SW480 (cell line): Measurements from ENCODE around the gene VPS37D.

Experiments
- DNase-seq: peaks from one replicate; pipeline ENCODE4 v3.0.0-alpha.2; 2016; ENCODE audit warnings: low spot score

The VPS37D gene

DNA sequence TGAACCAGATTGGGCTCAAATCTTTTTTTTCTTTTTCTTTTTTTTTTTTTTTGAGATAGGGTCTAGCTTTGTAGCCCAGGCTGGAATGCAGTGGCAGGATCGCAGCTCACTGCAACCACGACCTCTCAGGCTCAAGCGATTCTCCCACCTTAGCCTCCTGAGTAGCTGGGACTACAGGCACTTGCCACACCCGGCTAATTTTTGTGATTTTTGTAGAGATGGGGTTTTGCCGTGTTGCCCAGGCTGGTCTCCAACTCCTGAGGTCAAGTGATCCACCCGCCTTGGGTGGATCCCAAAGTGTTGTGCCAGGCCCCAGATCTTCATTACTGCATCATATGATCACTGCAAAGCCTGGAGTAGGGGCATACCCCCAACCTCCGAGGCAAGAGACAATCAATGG lies 12.9 kb downstream of the VPS37D start:
- DNase-seq = no peak

DNA sequence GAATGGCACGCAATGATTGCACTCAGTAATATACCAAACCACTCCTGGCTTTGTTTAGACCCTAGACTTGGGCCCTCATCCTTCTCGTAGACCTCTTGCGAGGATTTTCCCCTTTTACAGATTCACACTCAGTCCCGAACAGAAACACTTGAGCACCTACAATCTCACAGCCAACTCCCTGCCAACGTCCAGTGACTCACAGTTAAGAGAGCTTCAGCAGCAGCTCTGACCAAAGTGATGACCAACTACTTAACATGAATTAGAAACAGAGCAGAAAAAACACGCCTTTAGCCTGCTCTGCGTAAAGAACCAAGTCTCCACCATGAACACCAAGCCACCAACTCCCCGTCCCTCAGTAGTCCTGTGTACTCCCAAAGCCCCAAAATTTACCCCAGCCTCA lies 13.4 kb downstream of the VPS37D start:
- DNase-seq = no peak

GRCh38 chr7:73682745-73683055 lies 15.1 kb downstream of the VPS37D start:
- DNase-seq = no peak

- DNase-seq = peak; percentile 99
These were observed 15.6 kb downstream of the VPS37D start, which contains the start of the genes BUD23 and DNAJC30 for GRCh38 chr7:73683056-73683787. Gene BUD23, plus strand, starts transcription at chr7:73683597. Its CDS starts 29 bp downstream, at chr7:73683626. Gene DNAJC30, minus strand, starts transcription at chr7:73683453. Its CDS starts 30 bp downstream, at chr7:73683423.

DNA sequence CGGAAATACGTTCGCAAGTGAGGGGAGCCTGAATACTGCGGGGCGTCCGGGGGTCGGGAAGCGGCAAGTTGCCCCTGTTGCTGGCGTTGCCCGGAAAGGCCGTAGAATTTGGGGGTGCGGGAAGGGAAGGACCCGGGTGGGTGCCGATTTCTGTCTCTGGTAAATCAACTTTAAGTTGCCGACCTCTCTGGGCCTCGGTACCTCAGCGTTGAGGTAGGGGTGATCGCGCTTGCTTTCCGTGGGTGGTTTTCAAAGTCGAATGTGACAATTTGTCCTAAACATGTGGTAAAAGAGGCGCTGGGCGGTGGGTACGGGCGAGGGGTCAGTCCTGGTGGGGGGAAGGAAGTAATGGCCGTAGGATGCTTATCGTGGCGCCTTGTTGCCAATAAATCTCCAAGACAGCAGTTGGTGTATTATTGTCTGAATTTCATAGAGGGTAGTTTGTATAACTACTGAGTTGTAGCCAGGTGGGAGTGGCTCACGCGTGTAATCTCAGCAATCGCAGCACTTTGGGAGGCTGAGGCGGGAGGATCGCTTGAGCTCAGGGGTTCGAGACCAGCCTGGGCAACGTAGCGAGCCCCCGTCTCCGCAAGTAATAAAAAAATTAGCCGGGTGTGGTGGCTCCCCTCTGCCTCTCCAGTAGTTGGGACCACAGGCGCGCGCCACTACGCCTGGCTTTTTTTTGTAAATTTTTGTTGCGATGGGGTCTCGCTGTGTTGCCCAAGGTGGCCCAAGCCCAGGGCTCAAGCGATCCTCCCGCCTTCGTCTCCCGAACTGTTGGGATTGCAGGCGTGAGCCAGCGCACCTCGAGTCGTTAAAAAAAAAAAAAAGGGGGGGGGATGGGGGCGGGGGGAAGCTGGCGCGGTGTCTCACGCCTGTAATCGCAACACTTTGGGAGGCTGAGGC lies 16.4 kb downstream of the VPS37D start:
- no peak for DNase-seq

DNA sequence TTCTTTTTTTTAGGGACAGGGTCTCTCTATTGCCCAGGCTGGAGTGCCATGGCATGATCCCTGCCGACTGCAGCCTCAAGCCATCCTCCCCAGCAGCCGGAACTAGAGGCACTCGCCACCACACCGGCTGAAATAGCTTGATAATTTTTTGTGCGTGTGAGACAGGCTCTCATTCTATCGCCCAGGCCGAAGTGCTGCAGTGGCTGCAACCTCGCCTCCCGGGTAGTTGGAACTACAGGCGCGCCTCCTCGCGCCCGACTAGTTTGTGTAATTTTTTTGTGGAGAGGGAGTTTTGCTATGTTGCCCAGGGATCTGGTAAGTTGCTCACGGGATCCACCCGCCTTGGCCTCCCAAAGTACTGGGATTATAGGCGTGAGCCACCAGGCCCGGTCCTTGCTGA lies 17.7 kb downstream of the VPS37D start:
- DNase-seq = no peak

- DNase-seq = no peak
These were observed 20.7 kb downstream of the VPS37D start for GRCh38 chr7:73688288-73688687.

DNA sequence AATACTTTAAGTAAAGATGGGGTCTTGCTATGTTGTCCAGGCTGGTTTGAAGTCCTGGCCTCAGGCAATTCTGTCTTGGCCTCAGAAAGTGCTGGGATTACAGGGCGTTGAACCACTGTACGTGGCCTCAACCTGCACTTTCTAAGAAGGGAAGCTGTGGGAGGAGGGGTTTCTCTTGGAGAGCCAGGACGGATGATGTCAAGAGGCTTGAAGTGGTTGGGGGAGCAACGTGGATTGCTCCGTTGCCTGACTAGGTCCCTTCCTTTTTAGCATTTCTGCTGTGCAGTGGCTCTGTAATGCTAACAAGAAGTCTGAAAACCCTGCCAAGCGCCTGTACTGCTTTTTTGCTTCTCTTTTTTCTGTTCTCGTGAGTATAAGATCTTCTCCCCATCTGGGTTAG lies 23.0 kb downstream of the VPS37D start:
- no peak for DNase-seq

GRCh38 chr7:73696372-73696771 lies 28.7 kb downstream of the VPS37D start:
- no peak for DNase-seq

DNA sequence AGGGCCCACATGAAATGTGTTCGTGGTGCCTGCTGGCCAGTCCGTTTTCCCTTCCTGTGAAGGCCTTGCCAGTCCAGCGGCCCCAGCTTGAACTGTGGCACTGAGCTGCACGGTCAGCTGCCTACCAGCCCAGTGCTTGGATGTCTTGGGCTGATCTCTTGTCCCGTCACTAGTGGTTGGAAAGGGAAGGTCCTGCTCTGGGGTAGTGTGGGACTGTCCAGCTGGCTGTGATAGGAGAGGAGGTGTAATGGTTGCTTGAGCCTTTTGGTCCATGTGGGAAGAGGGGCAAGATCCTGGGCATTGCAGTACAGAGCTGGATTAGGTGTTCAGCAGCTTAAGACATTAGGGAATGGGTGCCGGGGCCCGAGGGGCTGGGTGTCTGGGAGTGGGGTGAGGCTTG lies 30.8 kb downstream of the VPS37D start:
- DNase-seq = no peak

- DNase-seq = no peak
These were observed 31.9 kb downstream of the VPS37D start for GRCh38 chr7:73699370-73700068.

DNA sequence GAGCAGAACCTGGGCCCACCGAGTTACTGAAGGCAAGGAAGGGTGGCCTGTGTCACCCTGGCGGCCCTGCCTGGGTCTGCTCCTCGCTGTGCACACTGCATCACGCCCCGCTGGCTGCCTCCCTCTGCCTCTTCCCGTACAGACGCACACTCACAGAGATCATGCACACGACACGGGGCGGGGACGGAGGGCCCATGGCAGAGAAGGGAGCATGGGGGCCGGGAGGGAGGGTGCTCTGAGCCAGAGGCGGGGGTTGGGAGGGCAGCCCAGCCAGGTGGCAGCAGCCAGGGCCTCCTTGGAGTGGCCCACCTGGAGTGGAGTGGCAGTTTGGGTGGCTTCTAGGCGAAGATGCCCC lies 32.4 kb downstream of the VPS37D start:
- DNase-seq = no peak

DNA sequence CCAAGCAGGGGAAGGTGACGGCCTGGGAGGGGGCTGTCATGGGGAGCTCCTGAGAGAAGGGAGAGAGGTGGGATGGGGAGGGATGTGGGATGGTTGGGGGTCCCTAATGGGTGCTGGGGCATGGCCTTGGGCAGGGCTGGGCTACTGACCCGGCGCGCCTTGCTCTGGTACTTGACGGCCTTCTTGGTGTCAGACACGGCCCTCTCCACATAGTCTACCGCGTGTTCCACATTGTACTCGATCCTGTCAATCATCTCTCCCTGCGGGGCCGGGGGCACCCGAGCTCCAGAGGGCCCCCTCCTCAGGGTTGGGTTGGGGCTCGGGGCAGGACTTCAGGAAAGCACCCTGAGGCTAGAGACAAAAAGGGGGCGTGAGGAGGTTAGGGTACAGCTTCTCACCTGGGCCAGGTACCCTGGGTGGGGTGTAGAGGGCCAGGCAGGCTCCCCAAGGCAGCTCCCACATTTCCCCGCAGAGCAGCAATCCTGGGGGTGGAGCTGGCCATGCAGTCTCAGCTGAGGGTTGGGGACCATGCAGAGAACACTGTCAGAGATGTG lies 33.0 kb downstream of the VPS37D start:
- DNase-seq = no peak

GRCh38 chr7:73701357-73701995 lies 33.8 kb downstream of the VPS37D start:
- DNase-seq = peak; percentile 70

DNA sequence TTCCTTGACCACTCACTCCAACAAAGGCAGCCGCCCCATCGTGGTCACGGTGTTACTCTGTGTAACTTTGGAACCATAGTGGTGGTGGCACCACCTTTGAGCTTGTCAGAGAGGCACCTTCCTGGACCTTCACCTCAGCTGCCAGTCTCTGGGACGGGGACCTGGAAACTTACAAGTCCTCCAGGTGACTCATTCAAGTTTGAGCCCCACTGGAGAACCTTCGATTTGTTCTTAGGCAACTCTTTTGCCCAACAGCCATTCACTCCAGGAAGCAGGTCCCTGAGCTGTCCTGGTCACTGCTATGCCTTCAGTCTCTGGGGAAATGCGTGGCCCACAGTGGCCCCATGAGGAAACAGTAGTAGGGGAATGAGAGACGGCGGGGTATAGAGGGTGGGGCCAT lies 34.6 kb downstream of the VPS37D start:
- no peak for DNase-seq

DNA sequence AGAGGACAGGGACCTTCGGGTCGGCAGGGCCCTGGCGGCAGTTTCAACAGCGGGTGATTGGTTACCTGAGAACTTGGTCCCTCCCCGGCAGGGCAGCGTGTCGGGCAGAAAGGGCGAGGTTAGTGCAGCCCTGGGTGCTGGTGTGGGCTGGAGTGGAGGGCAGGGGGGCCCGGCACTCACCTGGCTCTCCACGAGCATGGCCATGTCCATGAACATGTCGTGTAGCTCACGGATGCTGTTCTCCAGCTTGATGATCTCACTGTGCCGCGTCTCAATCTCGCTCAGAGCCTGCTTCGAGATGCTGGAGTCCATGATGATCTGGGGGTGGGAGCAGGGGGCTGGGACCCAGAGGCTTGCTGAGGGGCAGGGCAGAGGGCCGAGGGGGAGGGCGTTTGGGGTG lies 35.0 kb downstream of the VPS37D start:
- DNase-seq = no peak

DNA sequence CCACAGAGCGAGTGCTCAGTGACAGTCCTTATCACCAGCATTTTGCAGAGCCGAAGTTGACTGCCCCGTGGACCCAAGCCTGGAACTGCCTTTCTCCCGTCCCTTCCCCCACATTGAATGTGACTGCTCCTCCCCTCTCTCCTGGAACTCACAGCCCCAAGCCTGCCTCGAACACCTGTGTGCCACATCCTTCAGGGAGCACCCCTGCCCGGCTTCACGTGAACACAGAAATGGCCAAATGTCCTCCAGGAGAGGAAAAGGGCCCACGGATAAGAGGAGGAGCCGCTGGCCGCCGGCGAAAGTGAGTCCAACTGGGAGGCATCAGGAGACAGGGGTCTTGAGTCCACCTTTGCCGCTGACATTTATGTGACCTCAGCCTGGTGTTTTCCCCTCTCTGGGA lies 35.6 kb downstream of the VPS37D start:
- DNase-seq = no peak

GRCh38 chr7:73703757-73704639 lies 36.4 kb downstream of the VPS37D start:
- no peak for DNase-seq

DNA sequence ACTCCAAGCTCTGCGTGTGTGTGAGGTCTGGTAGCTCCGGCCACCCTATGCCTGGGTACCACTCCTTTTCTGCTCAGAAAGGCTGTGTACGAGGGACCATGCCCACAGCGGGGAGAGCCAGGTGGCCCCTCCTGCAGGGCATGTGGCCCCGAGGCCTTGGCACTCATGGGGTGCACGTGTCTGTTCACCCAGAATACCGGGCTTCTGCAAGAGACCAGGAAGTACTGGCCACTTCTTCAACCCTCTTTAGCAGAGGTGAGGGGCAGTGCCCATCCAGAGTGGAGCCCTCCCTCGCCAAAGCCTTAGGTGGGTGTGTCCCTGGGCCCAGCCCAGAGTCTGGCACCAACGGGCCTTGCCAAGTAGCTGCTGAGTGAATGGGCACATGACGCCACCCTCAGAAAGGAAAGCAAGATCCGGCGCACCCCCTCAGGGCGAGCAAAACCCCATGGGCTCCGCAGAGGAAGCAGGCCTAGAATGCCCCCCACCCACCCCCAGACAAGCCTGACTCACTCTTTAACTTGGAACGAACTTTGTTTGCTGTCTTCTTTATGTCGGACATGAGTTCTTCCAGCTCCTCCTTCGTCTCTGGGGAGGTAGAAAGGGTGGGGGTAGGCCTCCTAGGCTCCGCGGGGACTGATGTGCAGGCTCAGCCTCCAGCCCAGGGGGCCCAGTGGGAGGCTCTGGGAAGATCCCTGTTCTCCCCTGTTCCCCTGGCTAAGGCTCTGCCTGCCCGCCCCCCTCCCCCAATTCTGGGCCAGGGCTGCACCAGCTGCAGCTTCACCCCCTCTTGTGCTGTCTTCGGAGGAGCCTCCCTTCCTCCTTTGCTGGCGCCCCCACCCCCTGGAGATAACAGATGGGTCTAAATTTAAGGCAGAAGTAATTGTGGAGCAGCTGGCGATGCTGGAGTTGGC lies 37.3 kb downstream of the VPS37D start:
- no peak for DNase-seq

- no peak for DNase-seq
These were observed 37.9 kb downstream of the VPS37D start for GRCh38 chr7:73705551-73705920.
